ENCODE data around the gene SRPK3.

Gene SRPK3

DNA sequence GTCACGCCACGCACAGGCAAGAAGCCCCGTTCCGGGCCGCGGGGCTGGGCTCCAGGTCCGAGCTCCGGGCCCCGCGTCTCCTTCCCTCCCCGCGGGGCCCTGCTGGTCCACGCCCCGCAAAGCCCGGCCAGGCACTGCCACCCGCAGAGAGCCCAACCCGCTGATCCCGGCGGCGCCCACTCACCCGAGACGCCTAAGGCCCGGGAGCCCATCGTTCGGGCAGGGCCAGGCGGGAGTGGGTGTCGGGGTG lies 48.6 kb downstream of the SRPK3 start:
- no peak overlapping the region for H4K5ac ChIP-seq (ENCODE audit: low read length)
- no peaks in the 10 kb centered on the region for H3K27me3 ChIP-seq (ENCODE audit: insufficient read depth, low read length, poor library complexity)
- peaks cover 2% of the 10 kb centered on the region for H3K4me1 ChIP-seq (ENCODE audit: control insufficient read depth, low read depth, low read length)
- no peak overlapping the region for H3K27ac ChIP-seq (ENCODE audit: low read depth, low read length)
- peak overlapping the region; percentile 70 for H3K4me2 ChIP-seq (ENCODE audit: low read length)
- no peak overlapping the region for H2BK5ac ChIP-seq (ENCODE audit: low read length)
- no peak overlapping the region for H2BK120ac ChIP-seq (ENCODE audit: low read depth, low read length)
- H3K23ac ChIP-seq (ENCODE audit: low read length): no peak overlapping the region
- H3K9ac ChIP-seq (ENCODE audit: low read length): peak overlapping the region; percentile 71
- H3K18ac ChIP-seq (ENCODE audit: low read length): peak overlapping the region; percentile 25
- no peak overlapping the region for H2AK5ac ChIP-seq (ENCODE audit: low read length)
- no peak overlapping the region for H2BK15ac ChIP-seq (replicated peaks; ENCODE audit: low read depth)
- H3K4ac ChIP-seq (ENCODE audit: low read depth, low read length): peak overlapping the region; percentile 49
- no peaks in the 10 kb centered on the region for H3K79me1 ChIP-seq (ENCODE audit: low read length)
- peaks cover 15% of the 10 kb centered on the region for H3K79me2 ChIP-seq (ENCODE audit: control insufficient read depth, insufficient read depth, low read length)
- H3K4me3 ChIP-seq (ENCODE audit: low read length): peak overlapping the region; percentile 64
- DNase-seq: no peak
- H3K56ac ChIP-seq (ENCODE audit: low read length): peak overlapping the region; percentile 79
- H3K36me3 ChIP-seq (ENCODE audit: control insufficient read depth, insufficient read depth, low read length): no peaks in the 10 kb centered on the region
- WGBS (ENCODE audit: extremely low coverage, insufficient coverage, low lambda C conversion rate): no CpG with 5 or more reads among the region's 27 CpGs
- H4K8ac ChIP-seq (ENCODE audit: low read depth, low read length): no peak overlapping the region

DNA sequence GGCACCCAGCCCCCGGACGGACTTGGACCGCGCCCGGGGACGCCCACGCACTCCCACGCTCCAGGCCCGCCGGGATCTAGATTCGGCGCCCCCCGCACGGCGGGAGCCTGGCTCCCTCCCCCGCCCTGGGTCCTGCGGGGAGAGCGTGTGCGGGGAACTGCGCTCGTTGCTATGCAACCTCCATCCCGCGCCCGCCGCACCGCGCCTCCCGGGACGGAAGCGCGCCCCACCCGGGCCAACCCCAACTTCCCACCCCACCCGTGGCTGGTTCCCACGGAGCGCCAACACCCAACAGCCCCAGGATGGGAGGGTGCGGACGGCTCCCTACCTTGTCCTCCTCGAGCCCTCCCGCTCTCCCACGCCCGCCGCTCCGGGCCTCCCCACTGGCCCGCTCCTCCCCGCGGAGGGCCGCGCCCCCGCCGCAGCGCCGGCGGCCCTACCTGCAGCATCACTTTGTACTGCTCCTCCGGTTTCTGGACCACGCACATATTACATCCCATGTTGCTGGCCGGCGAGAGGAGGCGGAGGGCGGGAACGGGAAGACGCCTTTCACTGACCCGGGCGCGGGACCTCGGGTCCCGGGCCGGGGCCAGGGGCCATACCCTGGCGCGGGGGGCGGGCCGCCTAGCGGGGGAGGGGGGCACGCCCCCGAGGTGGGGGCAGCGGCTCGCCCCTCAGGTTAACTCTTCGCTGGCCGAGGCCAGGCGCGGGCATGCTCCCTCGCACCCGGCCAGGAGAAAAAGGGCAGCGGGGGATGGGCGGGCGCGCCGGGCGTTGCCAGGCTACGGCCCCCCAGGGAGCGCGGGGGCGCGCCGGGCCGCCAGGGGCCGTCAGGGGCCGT lies 49.2 kb downstream of the SRPK3 start, which contains the start of gene PDZD4:
TSS of gene PDZD4 (minus strand) at position 746 of the 841 bp plus-strand sequence. CDS start at position 500, 246 bp downstream.
- Histone ChIP-seq H3K79me1 (ENCODE audit: low read length) (no peaks in the 10 kb centered on the region), H3K18ac (ENCODE audit: low read length) (peak within 1 kb of the TSS; percentile 85), H3K4me3 (ENCODE audit: low read length) (peak within 1 kb of the TSS; percentile 64), H3K27me3 (ENCODE audit: insufficient read depth, low read length, poor library complexity) (no peaks in the 10 kb centered on the region), H2BK120ac (ENCODE audit: low read depth, low read length) (no peak within 1 kb of the TSS), H3K79me2 (ENCODE audit: control insufficient read depth, insufficient read depth, low read length) (peaks cover 13% of the 10 kb centered on the region), H3K23ac (ENCODE audit: low read length) (no peak within 1 kb of the TSS), H3K4ac (ENCODE audit: low read depth, low read length) (peak within 1 kb of the TSS; percentile 49), H2BK15ac (replicated peaks; ENCODE audit: low read depth) (no peak within 1 kb of the TSS), H3K9ac (ENCODE audit: low read length) (peak within 1 kb of the TSS; percentile 71), H4K8ac (ENCODE audit: low read depth, low read length) (peak within 1 kb of the TSS; percentile 14), H3K27ac (ENCODE audit: low read depth, low read length) (no peak within 1 kb of the TSS), H4K5ac (ENCODE audit: low read length) (no peak within 1 kb of the TSS), H3K56ac (ENCODE audit: low read length) (peak within 1 kb of the TSS; percentile 79), H2BK5ac (ENCODE audit: low read length) (no peak within 1 kb of the TSS), H2AK5ac (ENCODE audit: low read length) (no peak within 1 kb of the TSS), H3K4me2 (ENCODE audit: low read length) (peak within 1 kb of the TSS; percentile 70), H3K4me1 (ENCODE audit: control insufficient read depth, low read depth, low read length) (peaks cover 2% of the 10 kb centered on the region), H3K36me3 (ENCODE audit: control insufficient read depth, insufficient read depth, low read length) (no peaks in the 10 kb centered on the region)
- no CpG with 5 or more reads among the region's 97 CpGs for WGBS (ENCODE audit: extremely low coverage, insufficient coverage, low lambda C conversion rate)
- peak; percentile 66 for DNase-seq

DNA sequence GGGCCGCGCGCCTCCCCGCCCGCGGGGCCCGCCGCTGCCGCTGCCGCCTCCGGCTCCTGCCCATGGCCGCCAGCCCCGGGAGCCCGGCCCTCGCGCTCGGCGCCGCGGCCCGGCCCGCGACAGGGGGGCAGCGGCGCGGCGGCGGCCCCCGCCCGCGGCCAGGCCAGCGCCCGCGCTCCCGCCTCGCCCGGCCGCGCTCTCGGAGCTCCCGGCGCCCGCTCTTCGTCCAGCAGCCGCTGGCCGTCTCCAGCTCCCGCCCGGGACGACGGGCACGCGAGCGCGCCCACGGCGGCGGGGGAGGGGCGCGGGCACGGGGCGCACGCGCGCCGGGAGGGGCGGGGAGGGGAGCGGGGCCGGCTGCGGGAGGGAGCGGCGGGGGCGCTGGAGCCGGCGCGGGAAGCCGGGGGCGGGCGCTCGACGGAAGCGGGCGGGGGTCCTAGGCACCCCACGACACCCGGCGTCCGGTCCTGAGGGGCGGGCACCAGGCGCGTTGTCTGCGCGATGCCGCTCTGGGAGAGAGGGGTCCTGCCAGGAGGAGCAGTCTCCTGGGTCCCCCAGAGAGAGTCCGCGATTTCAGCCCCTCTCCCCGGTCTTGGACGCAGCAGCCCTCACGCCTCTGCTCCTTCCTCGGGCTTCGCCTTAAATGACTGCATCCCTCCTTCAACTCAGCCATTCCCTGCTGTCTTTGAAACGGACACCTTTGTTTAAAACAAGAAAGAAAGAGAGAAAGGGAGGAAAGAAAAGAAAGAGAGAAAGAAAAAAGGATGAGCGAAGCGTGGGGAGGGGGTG lies 50.0 kb downstream of the SRPK3 start:
- Histone ChIP-seq H4K5ac (ENCODE audit: low read length) (no peak overlapping the region), H3K79me2 (ENCODE audit: control insufficient read depth, insufficient read depth, low read length) (peaks cover 6% of the 10 kb centered on the region), H2AK5ac (ENCODE audit: low read length) (no peak overlapping the region), H3K27ac (ENCODE audit: low read depth, low read length) (no peak overlapping the region), H3K4me1 (ENCODE audit: control insufficient read depth, low read depth, low read length) (peaks cover 2% of the 10 kb centered on the region), H3K9ac (ENCODE audit: low read length) (peak overlapping the region; percentile 38), H2BK5ac (ENCODE audit: low read length) (no peak overlapping the region), H3K4ac (ENCODE audit: low read depth, low read length) (no peak overlapping the region), H4K8ac (ENCODE audit: low read depth, low read length) (peak overlapping the region; percentile 14), H3K4me2 (ENCODE audit: low read length) (peak overlapping the region; percentile 29), H2BK15ac (replicated peaks; ENCODE audit: low read depth) (no peak overlapping the region), H2BK120ac (ENCODE audit: low read depth, low read length) (no peak overlapping the region), H3K79me1 (ENCODE audit: low read length) (no peaks in the 10 kb centered on the region), H3K23ac (ENCODE audit: low read length) (no peak overlapping the region), H3K4me3 (ENCODE audit: low read length) (no peak overlapping the region), H3K56ac (ENCODE audit: low read length) (peak overlapping the region; percentile 56), H3K27me3 (ENCODE audit: insufficient read depth, low read length, poor library complexity) (no peaks in the 10 kb centered on the region), H3K36me3 (ENCODE audit: control insufficient read depth, insufficient read depth, low read length) (no peaks in the 10 kb centered on the region), H3K18ac (ENCODE audit: low read length) (peak overlapping the region; percentile 85)
- no peak for DNase-seq
- WGBS (ENCODE audit: extremely low coverage, insufficient coverage, low lambda C conversion rate): no CpG with 5 or more reads among the region's 102 CpGs

DNA sequence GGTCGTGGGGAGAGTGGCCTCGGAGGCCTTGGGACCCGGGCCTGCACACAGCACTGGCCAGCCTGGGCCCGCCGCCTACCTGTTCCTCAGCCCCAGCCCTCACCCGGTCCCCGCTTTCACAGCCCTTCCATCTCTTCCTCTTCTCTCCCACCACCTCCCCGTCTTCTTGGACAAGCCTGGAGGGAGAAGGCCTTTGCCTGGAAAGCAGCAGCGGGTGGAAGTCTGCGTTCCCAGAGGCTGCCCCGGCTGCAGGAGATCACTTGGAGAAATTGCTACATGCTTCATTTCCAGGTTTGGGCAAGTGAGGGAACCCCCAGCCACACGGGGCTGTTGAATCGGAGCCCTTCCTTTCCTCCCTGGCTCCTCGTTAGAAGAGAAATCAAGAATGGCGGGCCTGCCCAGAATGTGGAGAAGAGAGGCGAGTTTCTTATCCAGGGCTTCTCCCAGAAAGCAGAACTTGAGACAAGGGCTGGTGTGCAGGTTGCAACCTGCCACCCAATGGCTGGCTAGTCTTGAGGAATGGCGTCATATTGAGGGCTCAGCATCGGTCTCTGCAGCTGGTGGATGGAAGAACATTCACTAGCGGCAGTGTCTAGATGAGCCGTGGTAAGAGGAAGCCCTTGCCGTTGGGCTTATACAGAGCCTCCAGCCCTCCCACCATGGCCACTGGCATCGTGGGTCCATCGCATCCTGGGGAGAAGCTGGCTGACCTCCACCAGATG lies 50.7 kb downstream of the SRPK3 start:
- H3K56ac ChIP-seq (ENCODE audit: low read length): peak overlapping the region; percentile 56
- H3K4me1 ChIP-seq (ENCODE audit: control insufficient read depth, low read depth, low read length): peaks cover 2% of the 10 kb centered on the region
- no peaks in the 10 kb centered on the region for H3K27me3 ChIP-seq (ENCODE audit: insufficient read depth, low read length, poor library complexity)
- H3K27ac ChIP-seq (ENCODE audit: low read depth, low read length): no peak overlapping the region
- no peak overlapping the region for H2AK5ac ChIP-seq (ENCODE audit: low read length)
- H3K4ac ChIP-seq (ENCODE audit: low read depth, low read length): no peak overlapping the region
- H3K79me2 ChIP-seq (ENCODE audit: control insufficient read depth, insufficient read depth, low read length): peaks cover 6% of the 10 kb centered on the region
- no peak overlapping the region for H3K23ac ChIP-seq (ENCODE audit: low read length)
- H3K9ac ChIP-seq (ENCODE audit: low read length): no peak overlapping the region
- no peak overlapping the region for H2BK5ac ChIP-seq (ENCODE audit: low read length)
- DNase-seq: no peak
- H2BK120ac ChIP-seq (ENCODE audit: low read depth, low read length): no peak overlapping the region
- no peaks in the 10 kb centered on the region for H3K36me3 ChIP-seq (ENCODE audit: control insufficient read depth, insufficient read depth, low read length)
- H3K4me3 ChIP-seq (ENCODE audit: low read length): no peak overlapping the region
- H4K5ac ChIP-seq (ENCODE audit: low read length): no peak overlapping the region
- H2BK15ac ChIP-seq (replicated peaks; ENCODE audit: low read depth): no peak overlapping the region
- H3K18ac ChIP-seq (ENCODE audit: low read length): no peak overlapping the region
- no CpG with 5 or more reads among the region's 23 CpGs for WGBS (ENCODE audit: extremely low coverage, insufficient coverage, low lambda C conversion rate)
- no peak overlapping the region for H3K4me2 ChIP-seq (ENCODE audit: low read length)
- no peaks in the 10 kb centered on the region for H3K79me1 ChIP-seq (ENCODE audit: low read length)
- H4K8ac ChIP-seq (ENCODE audit: low read depth, low read length): no peak overlapping the region

DNA sequence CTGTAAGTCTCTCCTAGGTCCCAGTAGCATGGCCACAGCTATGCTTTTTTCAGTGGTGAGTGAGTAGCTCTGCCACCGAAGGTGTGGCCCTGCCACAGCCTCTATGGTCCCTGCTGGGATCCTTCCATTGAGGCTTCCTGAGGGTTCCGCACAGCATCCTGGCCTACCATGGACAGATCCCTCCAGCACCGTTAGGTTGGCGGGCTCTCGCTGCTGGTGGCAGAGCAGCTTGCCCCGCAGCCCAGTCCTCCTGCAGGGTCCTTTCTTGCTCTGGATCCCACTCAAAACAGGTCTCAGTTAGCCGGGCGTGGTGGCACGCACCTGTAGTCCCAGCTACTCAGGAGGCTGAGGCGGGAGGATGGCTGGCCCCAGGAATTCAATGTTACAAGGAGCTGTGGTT lies 51.9 kb downstream of the SRPK3 start:
- no CpG with 5 or more reads among the region's 10 CpGs for WGBS (ENCODE audit: extremely low coverage, insufficient coverage, low lambda C conversion rate)
- no peaks in the 10 kb centered on the region for H3K36me3 ChIP-seq (ENCODE audit: control insufficient read depth, insufficient read depth, low read length)
- no peak overlapping the region for H3K56ac ChIP-seq (ENCODE audit: low read length)
- H3K4ac ChIP-seq (ENCODE audit: low read depth, low read length): no peak overlapping the region
- H3K18ac ChIP-seq (ENCODE audit: low read length): no peak overlapping the region
- no peak overlapping the region for H3K9ac ChIP-seq (ENCODE audit: low read length)
- no peaks in the 10 kb centered on the region for H3K79me1 ChIP-seq (ENCODE audit: low read length)
- peaks cover 4% of the 10 kb centered on the region for H3K79me2 ChIP-seq (ENCODE audit: control insufficient read depth, insufficient read depth, low read length)
- no peak overlapping the region for H4K8ac ChIP-seq (ENCODE audit: low read depth, low read length)
- H3K4me3 ChIP-seq (ENCODE audit: low read length): no peak overlapping the region
- H3K27me3 ChIP-seq (ENCODE audit: insufficient read depth, low read length, poor library complexity): no peaks in the 10 kb centered on the region
- H3K27ac ChIP-seq (ENCODE audit: low read depth, low read length): no peak overlapping the region
- no peaks in the 10 kb centered on the region for H3K4me1 ChIP-seq (ENCODE audit: control insufficient read depth, low read depth, low read length)
- no peak overlapping the region for H3K4me2 ChIP-seq (ENCODE audit: low read length)
- H2BK5ac ChIP-seq (ENCODE audit: low read length): no peak overlapping the region
- DNase-seq: no peak
- no peak overlapping the region for H2BK120ac ChIP-seq (ENCODE audit: low read depth, low read length)
- H4K5ac ChIP-seq (ENCODE audit: low read length): no peak overlapping the region
- no peak overlapping the region for H2AK5ac ChIP-seq (ENCODE audit: low read length)
- no peak overlapping the region for H2BK15ac ChIP-seq (replicated peaks; ENCODE audit: low read depth)
- no peak overlapping the region for H3K23ac ChIP-seq (ENCODE audit: low read length)
